H1 (cell line): Measurements from ENCODE around the gene SMURF2. TPM values are rescaled to one million over a fixed set of nuclear protein-coding genes. Genes with fewer than 3 reads are reported as not detected.

Experiments used
- CTCF ChIA-PET: fragments of 300-600 bp; sonication (Branson Sonifier 250); formaldehyde crosslinking; loops from one replicate; lab custom pipeline; 2021; ENCODE audit not compliant: partially characterized antibody; lab: Charles Lee
- POLR2A ChIA-PET: fragments of 300-600 bp; sonication (Branson Sonifier 250); formaldehyde crosslinking; loops from one replicate; lab custom pipeline; 2021; ENCODE audit warnings: inconsistent platforms; ENCODE audit not compliant: partially characterized antibody; lab: Charles Lee
- DNase-seq, 2 experiments: peaks; one replicate each; pipeline versions ENCODE4 v3.0.0 to v3.0.0-alpha.2; 2010 to 2022; ENCODE audit warnings: low spot score in 2 of 2, low read depth in 1 of 2, mixed read lengths in 1 of 2
- FAIRE-seq: peaks from 2 replicates; lab custom pipeline; 2011; peaks lifted over from hg19 to GRCh38; lab: Jason Lieb, UNC
- H2AFZ ChIP-seq: 2 replicates; pipeline ENCODE4 v1.8.1; 2012; ENCODE audit warnings: low read length, inconsistent platforms
- H2AK5ac ChIP-seq: 2 replicates; pipeline ENCODE4 v1.6.1; 2013; ENCODE audit warnings: low read depth, low read length
- H2BK120ac ChIP-seq: replicated peaks from 2 replicates; pipeline ENCODE3; 2013; ENCODE audit warnings: low read depth, low read length, inconsistent platforms
- H2BK12ac ChIP-seq: 2 replicates; pipeline ENCODE4 v1.6.1; 2013; ENCODE audit warnings: low read depth, low read length
- H2BK15ac ChIP-seq: 2 replicates; pipeline ENCODE4 v1.6.1; 2013; ENCODE audit warnings: low read length
- H2BK20ac ChIP-seq: 2 replicates; pipeline ENCODE4 v1.6.1; 2013; ENCODE audit warnings: low read length
- H2BK5ac ChIP-seq: 2 replicates; pipeline ENCODE4 v1.6.1; 2013; ENCODE audit warnings: low read depth, low read length
- H3K14ac ChIP-seq: 2 replicates; pipeline ENCODE4 v1.6.1; 2013; ENCODE audit warnings: inconsistent platforms; ENCODE audit not compliant: insufficient read length
- H3K18ac ChIP-seq: 2 replicates; pipeline ENCODE4 v1.6.1; 2013; ENCODE audit warnings: low read length; ENCODE audit errors: extremely low read depth
- H3K23ac ChIP-seq: 2 replicates; pipeline ENCODE4 v1.6.1; 2013; ENCODE audit warnings: inconsistent platforms; ENCODE audit not compliant: insufficient read length
- H3K23me2 ChIP-seq: 2 replicates; pipeline ENCODE4 v1.6.1; 2013; ENCODE audit warnings: low read depth, low read length
- H3K27ac ChIP-seq: 2 replicates; pipeline ENCODE4 v1.6.1; 2011; ENCODE audit warnings: low read depth, low read length, inconsistent platforms
- H3K27me3 ChIP-seq, 4 experiments: replicated peaks in 1 of 4; 1 replicate in 1 of 4; 2 replicates in 3 of 4; pipeline versions ENCODE4 v1.6.1 to v1.8.1; 2011 to 2013; ENCODE audit warnings: low read length in 3 of 4, mild to moderate bottlenecking in 3 of 4, inconsistent platforms in 2 of 4, mixed read lengths in 2 of 4, moderate library complexity in 1 of 4; ENCODE audit not compliant: control insufficient read depth in 3 of 4, insufficient read depth in 3 of 4; ENCODE audit errors: extremely low read depth in 1 of 4
- H3K36me3 ChIP-seq, 4 experiments: 2 replicates each; pipeline versions ENCODE4 v1.6.1 to v1.8.1; 2011 to 2013; ENCODE audit warnings: mild to moderate bottlenecking in 4 of 4, low read length in 3 of 4, moderate library complexity in 2 of 4, control low read depth in 1 of 4, inconsistent platforms in 1 of 4; ENCODE audit not compliant: insufficient read depth in 4 of 4, control insufficient read depth in 2 of 4
- H3K4ac ChIP-seq: replicated peaks from 2 replicates; pipeline ENCODE3; 2013; ENCODE audit warnings: low read length, low read depth, mixed read lengths, inconsistent platforms; ENCODE audit not compliant: insufficient read length
- H3K4me1 ChIP-seq, 4 experiments: replicated peaks in 1 of 4; 1 replicate in 1 of 4; 2 replicates in 3 of 4; pipeline versions ENCODE4 v1.6.1 to v1.8.1; 2011 to 2013; ENCODE audit warnings: low read length in 3 of 4, inconsistent platforms in 2 of 4, mixed read lengths in 1 of 4; ENCODE audit not compliant: insufficient read depth in 4 of 4, control insufficient read depth in 3 of 4
- H3K4me2 ChIP-seq, 2 experiments: 2 replicates each; pipeline versions ENCODE4 v1.6.1 to v1.8.1; 2011 to 2013; ENCODE audit warnings: low read depth in 2 of 2, low read length in 2 of 2, control low read depth in 1 of 2, inconsistent platforms in 1 of 2, mild to moderate bottlenecking in 1 of 2; ENCODE audit not compliant: insufficient read depth in 1 of 2
- H3K4me3 ChIP-seq, 4 experiments: fragments of 200-600, 300-600 bp in 1 of 4; sonication (generic), shearing (Covaris generic), sonication (Bioruptor Twin) in 1 of 4; 2 replicates each; pipeline versions ENCODE4 v1.5.1 to v1.8.1; 2011 to 2016; ENCODE audit warnings: low read length in 4 of 4, low read depth in 3 of 4, control low read depth in 2 of 4, inconsistent platforms in 2 of 4, mild to moderate bottlenecking in 2 of 4, mixed read lengths in 1 of 4, moderate library complexity in 1 of 4; ENCODE audit not compliant: insufficient read depth in 2 of 4; ENCODE audit errors: extremely low read depth in 1 of 4
- H3K56ac ChIP-seq: replicated peaks from 2 replicates; pipeline ENCODE3; 2013; ENCODE audit warnings: low read depth, mild to moderate bottlenecking, mixed read lengths, low read length, inconsistent platforms; ENCODE audit not compliant: insufficient read length
- H3K79me1 ChIP-seq: 2 replicates; pipeline ENCODE4 v1.6.1; 2013; ENCODE audit warnings: low read depth, low read length, control low read depth
- H3K79me2 ChIP-seq, 2 experiments: 2 replicates each; pipeline versions ENCODE4 v1.6.1 to v1.8.1; 2012 to 2013; ENCODE audit warnings: low read length in 2 of 2, mild to moderate bottlenecking in 2 of 2, inconsistent platforms in 1 of 2; ENCODE audit not compliant: insufficient read depth in 2 of 2, control insufficient read depth in 1 of 2
- H3K9ac ChIP-seq, 4 experiments: replicated peaks in 1 of 4; 1 replicate in 1 of 4; 2 replicates in 3 of 4; pipeline versions ENCODE4 v1.6.1 to v1.8.1; 2011 to 2013; ENCODE audit warnings: low read depth in 3 of 4, low read length in 3 of 4, control low read depth in 2 of 4, mild to moderate bottlenecking in 2 of 4, moderate library complexity in 2 of 4, inconsistent platforms in 1 of 4; ENCODE audit errors: extremely low read depth in 1 of 4
- H3K9me3 ChIP-seq, 2 experiments: 2 replicates each; pipeline versions ENCODE4 v1.6.1 to v1.8.1; 2012 to 2013; ENCODE audit warnings: mild to moderate bottlenecking in 2 of 2, moderate library complexity in 2 of 2, control low read depth in 1 of 2, inconsistent platforms in 1 of 2, low read depth in 1 of 2, low read length in 1 of 2, mixed read lengths in 1 of 2; ENCODE audit not compliant: insufficient read depth in 2 of 2
- H4K20me1 ChIP-seq, 2 experiments: replicated peaks in 1 of 2; 2 replicates each; pipeline versions ENCODE3 to v1.8.1; 2011 to 2013; ENCODE audit warnings: inconsistent platforms in 2 of 2, low read length in 2 of 2, mild to moderate bottlenecking in 1 of 2; ENCODE audit not compliant: insufficient read depth in 2 of 2, control insufficient read depth in 1 of 2
- H4K5ac ChIP-seq: 2 replicates; pipeline ENCODE4 v1.6.1; 2013; ENCODE audit warnings: low read length, low read depth, mixed read lengths, inconsistent platforms; ENCODE audit not compliant: insufficient read length
- H4K8ac ChIP-seq: 2 replicates; pipeline ENCODE4 v1.8.0; 2013; ENCODE audit warnings: mild to moderate bottlenecking, moderate library complexity, low read length, inconsistent platforms; ENCODE audit not compliant: insufficient read depth; ENCODE audit errors: extremely low read depth
- H4K91ac ChIP-seq: replicated peaks from 2 replicates; pipeline ENCODE3; 2013; ENCODE audit warnings: low read length, mixed read lengths, inconsistent platforms; ENCODE audit not compliant: insufficient read length
- BCL11A ChIP-seq, 2 experiments: IDR thresholded peaks; one replicate each; pipeline ENCODE4 v1.6.1; 2011; ENCODE audit warnings: low read depth in 2 of 2, low read length in 2 of 2, mild to moderate bottlenecking in 2 of 2
- CBX5 ChIP-seq: fragments of 300-800, 300-1000 bp; sonication (generic); IDR thresholded peaks from 2 replicates; pipeline ENCODE4 v1.7.1; 2016; ENCODE audit warnings: antibody characterized with exemption, low read length, low read depth
- CHD1 ChIP-seq: IDR thresholded peaks from 2 replicates; pipeline ENCODE4 v1.6.1; 2012; ENCODE audit warnings: low read depth, low read length, improper control_type of control experiment
- GABPA ChIP-seq: IDR thresholded peaks from 2 replicates; pipeline ENCODE4 v1.6.1; 2011; ENCODE audit warnings: mild to moderate bottlenecking, low read length, moderate library complexity, borderline replicate concordance; ENCODE audit not compliant: insufficient read depth
- HDAC6 ChIP-seq: IDR thresholded peaks from one replicate; pipeline ENCODE4 v1.7.1; 2012; ENCODE audit warnings: low read depth, mild to moderate bottlenecking, inconsistent platforms, low read length, moderate library complexity
- KDM4A ChIP-seq: IDR thresholded peaks from one replicate; pipeline ENCODE4 v1.7.1; 2012; ENCODE audit warnings: low read depth, mild to moderate bottlenecking, moderate library complexity, low read length, inconsistent platforms; ENCODE audit not compliant: severe bottlenecking
- MAFK ChIP-seq: IDR thresholded peaks from 2 replicates; pipeline ENCODE4 v1.6.1; 2012; ENCODE audit warnings: low read depth, mild to moderate bottlenecking, improper control_type of control experiment, low read length
- NANOG ChIP-seq: IDR thresholded peaks from 2 replicates; pipeline ENCODE4 v1.6.1; 2011; ENCODE audit warnings: low read length, low read depth, mild to moderate bottlenecking, inconsistent platforms; ENCODE audit not compliant: insufficient read depth, poor library complexity, severe bottlenecking
- POLR2AphosphoS5 ChIP-seq: IDR thresholded peaks from 2 replicates; pipeline ENCODE4 v1.6.1; 2011; ENCODE audit warnings: low read depth, low read length
- RAD21 ChIP-seq, 2 experiments: IDR thresholded peaks in 1 of 2; conservative IDR thresholded peaks in 1 of 2; 2 replicates each; pipeline ENCODE4 v1.6.1; 2011; ENCODE audit warnings: low read depth in 2 of 2, low read length in 2 of 2, improper control_type of control experiment in 1 of 2, inconsistent platforms in 1 of 2, mild to moderate bottlenecking in 1 of 2, moderate library complexity in 1 of 2
- SAP30 ChIP-seq: fragments of 300-600 bp; sonication (generic); IDR thresholded peaks from 2 replicates; pipeline ENCODE4 v1.7.1; 2012; ENCODE audit warnings: low read length, moderate library complexity, mild to moderate bottlenecking, inconsistent platforms; ENCODE audit not compliant: insufficient read depth, insufficient replicate concordance
- SP4 ChIP-seq: IDR thresholded peaks from 2 replicates; pipeline ENCODE4 v1.6.1; 2012; ENCODE audit warnings: low read length, inconsistent platforms
- SRF ChIP-seq: IDR thresholded peaks from 2 replicates; pipeline ENCODE4 v1.6.1; 2011; ENCODE audit warnings: mild to moderate bottlenecking, low read depth, low read length, moderate library complexity
- WGBS, 2 experiments: shearing (Covaris generic) in 1 of 2; methylation state at CpG; one replicate each; pipeline versions ENCODE4 v1.1.6 to v1.1.7; 2013 to 2015; ENCODE audit warnings: low lambda C conversion rate in 2 of 2, mixed read lengths in 2 of 2, inconsistent platforms in 1 of 2, low coverage in 1 of 2, missing lambda C conversion rate in 1 of 2; ENCODE audit not compliant: insufficient replicate concordance in 2 of 2, insufficient coverage in 1 of 2, insufficient read length in 1 of 2; ENCODE audit errors: extremely low coverage in 1 of 2, missing lambda C conversion rate in 1 of 2; 5-methylcytosine and 5-hydroxymethylcytosine counted together
- polyA plus RNA-seq, 7 experiments: library from polyadenylated mRNA; depleted of rRNA in 3 of 7; stranded (reverse) in 5 of 7; unstranded in 2 of 7; fragments of >200 nt in 5 of 7; fragments of 200-250 nt in 2 of 7; gene quantifications; 1 replicate in 5 of 7; 2 replicates in 1 of 7; 4 replicates in 1 of 7; pipeline versions ENCODE4 v1.2.1 to v1.2.3, GENCODE V29; 2011 to 2013; ENCODE audit warnings: missing spikeins in 2 of 7, mixed read lengths in 2 of 7
- total RNA-seq: library from RNA; stranded (reverse); fragmentation: NEBNext Ultra II Directional; extraction: Animal tissue kit (Norgen Biotek cat#: 25700); gene quantifications from 2 replicates; pipeline ENCODE4 v1.2.1, GENCODE V29; 2021
- TF ChIP-seq, protein P1 (sequence below): IDR thresholded peaks from 2 replicates; pipeline ENCODE4 v1.6.1; 2012; ENCODE audit warnings: inconsistent platforms

The SMURF2 gene
- total and polyA plus RNA-seq, 2 of the 8 experiments (the other 6 are each of a cell fraction or from before 2014, with no cell fraction given) = 7.2 to 29.2 TPM

DNA sequence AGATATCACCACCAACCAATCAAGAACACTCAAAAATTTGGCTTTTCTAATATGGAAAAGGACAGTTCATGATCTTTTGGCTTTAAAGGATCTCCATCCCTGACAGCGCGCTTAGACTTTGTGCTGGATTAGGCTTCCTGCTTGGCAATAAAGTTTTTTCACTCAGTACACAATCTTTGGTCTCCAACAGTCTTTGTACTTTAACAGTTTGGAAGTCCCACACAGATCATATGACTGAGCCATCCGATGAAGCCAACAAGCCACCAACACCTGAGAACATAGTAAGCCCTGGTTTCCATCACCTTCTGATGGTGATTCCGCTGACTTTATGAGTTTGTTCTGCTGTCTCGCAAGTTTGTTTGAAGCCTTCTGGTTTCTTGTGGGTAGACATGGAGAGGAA, 34.3 kb downstream of the SMURF2 start:
- Histone ChIP-seq H3K36me3 (no peaks in the 10 kb centered on the region), H3K4me2 (no peak overlapping the region), H3K14ac (no peak overlapping the region), H3K18ac (no peak overlapping the region), H3K23me2 (no peaks in the 10 kb centered on the region), H2AFZ (no peak overlapping the region), H3K23ac (no peak overlapping the region), H4K8ac (no peak overlapping the region), H3K9me3 (no peaks in the 10 kb centered on the region), H2BK120ac (no peak overlapping the region), H4K20me1 (peaks cover 2 to 3% of the 10 kb centered on the region in 2 experiments), H4K91ac (no peak overlapping the region), H3K4me3 (no peak overlapping the region), H2AK5ac (no peak overlapping the region), H3K9ac (no peak overlapping the region), H2BK5ac (no peak overlapping the region), H3K56ac (no peak overlapping the region), H2BK20ac (no peak overlapping the region), H2BK12ac (no peak overlapping the region), H3K79me1 (peaks cover 5% of the 10 kb centered on the region), H3K27ac (no peak overlapping the region), H3K79me2 (peaks cover 0 to 45% of the 10 kb centered on the region in 2 experiments; a peak in 2 of 4 replicates), H3K4me1 (no peaks in the 10 kb centered on the region), H3K27me3 (no peaks in the 10 kb centered on the region), H3K4ac (no peak overlapping the region), H2BK15ac (no peak overlapping the region), H4K5ac (no peak overlapping the region)
- no peak for DNase-seq
- ChIA-PET CTCF (no interaction called here), POLR2A (no interaction called here)
- FAIRE-seq = no peak
- 93% methylated on average over 5 of the region's 5 CpGs; no CpG with 5 or more reads in 1 of the 2 experiments for WGBS, 2 experiments
- no peak for TF ChIP-seq SAP30
- TF ChIP-seq SP4 = no peak
- TF ChIP-seq CHD1 = no peak
- no peak for TF ChIP-seq GABPA
- no peak for TF ChIP-seq MAFK
- TF ChIP-seq, protein P1, sequence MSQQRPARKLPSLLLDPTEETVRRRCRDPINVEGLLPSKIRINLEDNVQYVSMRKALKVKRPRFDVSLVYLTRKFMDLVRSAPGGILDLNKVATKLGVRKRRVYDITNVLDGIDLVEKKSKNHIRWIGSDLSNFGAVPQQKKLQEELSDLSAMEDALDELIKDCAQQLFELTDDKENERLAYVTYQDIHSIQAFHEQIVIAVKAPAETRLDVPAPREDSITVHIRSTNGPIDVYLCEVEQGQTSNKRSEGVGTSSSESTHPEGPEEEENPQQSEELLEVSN = no peak
- no peak for TF ChIP-seq HDAC6
- no peak for TF ChIP-seq SRF
- no peak for TF ChIP-seq KDM4A
- TF ChIP-seq RAD21 (IDR thresholded peaks at IDR 0.05 in 1 of 2, conservative IDR thresholded peaks at IDR 0.05 in 1 of 2; ENCODE audit: low read depth in 2 of 2, low read length in 2 of 2) = no peak
- no peak for TF ChIP-seq POLR2AphosphoS5
- no peak for TF ChIP-seq BCL11A (IDR thresholded peaks at IDR 0.05; ENCODE audit: low read depth in 2 of 2, low read length in 2 of 2)
- TF ChIP-seq CBX5 = no peak
- no peak for TF ChIP-seq NANOG
